ENCODE results near the gene DPM3. TPM values are rescaled to one million over a fixed set of nuclear protein-coding genes. Genes with fewer than 3 reads are reported as not detected.
A peak's percentile ranks its signal among the peaks of the same experiment; 100 is the strongest.

DPM3 gene
- total and polyA plus RNA-seq, 2 of the 13 experiments (the other 11 are each of a cell fraction or from before 2014, with no cell fraction given): 23.2 to 53.4 TPM

DNA sequence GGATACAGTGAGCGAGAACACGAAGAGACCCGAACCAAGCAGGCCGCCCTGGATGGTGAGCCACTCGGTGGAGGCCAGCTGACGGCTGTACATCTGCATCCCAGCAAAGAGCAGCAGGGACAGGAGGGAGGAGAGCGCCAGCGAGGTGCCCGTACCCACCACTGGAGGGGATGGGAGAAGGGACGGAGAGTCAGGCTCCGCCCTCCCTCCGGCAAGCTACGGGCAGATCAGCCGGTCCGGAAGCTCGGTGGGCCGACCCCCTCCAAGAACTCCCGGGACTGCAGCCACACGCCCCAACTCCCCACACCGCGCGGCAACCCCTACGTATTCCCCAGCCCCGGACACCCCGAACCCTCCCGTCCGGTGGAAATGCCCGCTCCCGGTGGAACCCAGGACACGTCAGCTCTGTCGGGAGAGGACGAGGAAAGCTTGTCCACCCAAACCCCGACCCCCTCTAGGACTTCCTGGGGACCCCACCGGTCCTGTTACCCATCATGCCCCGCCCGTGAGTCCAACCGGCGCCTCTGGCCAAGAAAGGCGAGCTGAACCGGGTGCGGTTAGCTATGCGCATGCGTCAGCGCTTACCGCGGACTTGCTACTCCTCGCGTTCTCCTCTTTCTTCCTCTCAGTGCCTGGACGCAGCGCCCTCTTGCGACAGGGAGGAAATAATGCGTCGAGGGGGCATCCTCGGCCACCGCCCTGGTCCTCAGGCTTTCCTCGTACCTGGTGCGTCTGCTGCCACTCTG lies 32.6 kb upstream of the DPM3 start, which contains the start of gene KRTCAP2 (continued):
- no peak for TF ChIP-seq ZFX (CRISPR knock-in tag; IDR thresholded peaks at IDR 0.05; ENCODE audit: low read depth)
- peak; percentile 48; the same call in 1 of the 2 replicates for TF ChIP-seq MXD4 (CRISPR knock-in tag; IDR thresholded peaks at IDR 0.05)
- no peak for TF ChIP-seq ZKSCAN1 (IDR thresholded peaks at IDR 0.05; ENCODE audit: low read length)
- no peak for TF ChIP-seq AHDC1 (CRISPR knock-in tag; IDR thresholded peaks at IDR 0.05; ENCODE audit: borderline replicate concordance)
- no peak for TF ChIP-seq ZIK1 (CRISPR knock-in tag; IDR thresholded peaks at IDR 0.05; ENCODE audit: borderline replicate concordance, low read depth)
- TF ChIP-seq, protein P1, sequence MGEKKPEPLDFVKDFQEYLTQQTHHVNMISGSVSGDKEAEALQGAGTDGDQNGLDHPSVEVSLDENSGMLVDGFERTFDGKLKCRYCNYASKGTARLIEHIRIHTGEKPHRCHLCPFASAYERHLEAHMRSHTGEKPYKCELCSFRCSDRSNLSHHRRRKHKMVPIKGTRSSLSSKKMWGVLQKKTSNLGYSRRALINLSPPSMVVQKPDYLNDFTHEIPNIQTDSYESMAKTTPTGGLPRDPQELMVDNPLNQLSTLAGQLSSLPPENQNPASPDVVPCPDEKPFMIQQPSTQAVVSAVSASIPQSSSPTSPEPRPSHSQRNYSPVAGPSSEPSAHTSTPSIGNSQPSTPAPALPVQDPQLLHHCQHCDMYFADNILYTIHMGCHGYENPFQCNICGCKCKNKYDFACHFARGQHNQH (CRISPR knock-in tag; IDR thresholded peaks at IDR 0.05): peak; percentile 84
- TF ChIP-seq ZNF446 (CRISPR knock-in tag; IDR thresholded peaks at IDR 0.05): peak; percentile 82; the same call in 1 of the 2 replicates
- TF ChIP-seq ATF1 (CRISPR knock-in tag; IDR thresholded peaks at IDR 0.05): peak; percentile 47; the same call in 1 of the 2 replicates
- peak; percentile 85 for TF ChIP-seq CBX1 (IDR thresholded peaks at IDR 0.05; ENCODE audit: low read depth)
- peak; percentile 53; the same call in 1 of the 2 replicates for TF ChIP-seq KMT2B (CRISPR knock-in tag; IDR thresholded peaks at IDR 0.05)
- TF ChIP-seq ZNF674 (CRISPR knock-in tag; IDR thresholded peaks at IDR 0.05; ENCODE audit: low read depth): no peak
- no peak for TF ChIP-seq HMGA1 (CRISPR knock-in tag; conservative IDR thresholded peaks at IDR 0.05)
- TF ChIP-seq ZNF354B (CRISPR knock-in tag; IDR thresholded peaks at IDR 0.05): no peak
- TF ChIP-seq, protein P2, sequence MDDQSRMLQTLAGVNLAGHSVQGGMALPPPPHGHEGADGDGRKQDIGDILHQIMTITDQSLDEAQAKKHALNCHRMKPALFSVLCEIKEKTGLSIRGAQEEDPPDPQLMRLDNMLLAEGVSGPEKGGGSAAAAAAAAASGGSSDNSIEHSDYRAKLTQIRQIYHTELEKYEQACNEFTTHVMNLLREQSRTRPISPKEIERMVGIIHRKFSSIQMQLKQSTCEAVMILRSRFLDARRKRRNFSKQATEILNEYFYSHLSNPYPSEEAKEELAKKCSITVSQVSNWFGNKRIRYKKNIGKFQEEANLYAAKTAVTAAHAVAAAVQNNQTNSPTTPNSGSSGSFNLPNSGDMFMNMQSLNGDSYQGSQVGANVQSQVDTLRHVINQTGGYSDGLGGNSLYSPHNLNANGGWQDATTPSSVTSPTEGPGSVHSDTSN (CRISPR knock-in tag; IDR thresholded peaks at IDR 0.05; ENCODE audit: borderline replicate concordance): no peak
- peak; percentile 56; the same call in 1 of the 2 replicates for TF ChIP-seq NFYB (CRISPR knock-in tag; IDR thresholded peaks at IDR 0.05)
- TF ChIP-seq ZNF577 (CRISPR knock-in tag; IDR thresholded peaks at IDR 0.05; ENCODE audit: borderline replicate concordance, low read depth): no peak
- TF ChIP-seq ATF7-NPFF (CRISPR knock-in tag; IDR thresholded peaks at IDR 0.05; ENCODE audit: low read depth): 0 out of 2 replicates have a peak, but pooled peaks have one; percentile 29
- no peak for TF ChIP-seq CEBPB (IDR thresholded peaks at IDR 0.05; ENCODE audit: borderline replicate concordance, low read depth, low read length)
- peak; percentile 83 for TF ChIP-seq SAP130 (CRISPR knock-in tag; IDR thresholded peaks at IDR 0.05; ENCODE audit: low read depth)
- peak; percentile 15; the same call in 1 of the 2 replicates for TF ChIP-seq NFE2L2 (IDR thresholded peaks at IDR 0.05; ENCODE audit: low read length)
- no peak for TF ChIP-seq ZNF543 (CRISPR knock-in tag; IDR thresholded peaks at IDR 0.05)
- no peak for TF ChIP-seq ETS1 (CRISPR knock-in tag; IDR thresholded peaks at IDR 0.05)
